ENCODE results near the gene CELF2. TPM values are rescaled to one million over a fixed set of nuclear protein-coding genes. Genes with fewer than 3 reads are reported as not detected.

CELF2 gene
- total RNA-seq, 2 donors from 2014 or later: 70.6 to 80.6 TPM

GRCh38 chr10:11367505-11367904 lies 349.8 kb downstream of the CELF2 start:
- intact Hi-C loops (cut with DNase I): no loop called here
- DNase-seq (ENCODE audit: low spot score): peak; percentile 38

GRCh38 chr10:11373717-11374171 lies 356.1 kb downstream of the CELF2 start:
- no peak for DNase-seq (ENCODE audit: low spot score)

GRCh38 chr10:11377267-11377666 lies 359.6 kb downstream of the CELF2 start:
- DNase-seq (ENCODE audit: low spot score): no peak
- intact Hi-C loops (cut with DNase I): no loop called here

More at GRCh38 chr10:11373717-11374171, 356.1 kb downstream of the CELF2 start:
- intact Hi-C loops (cut with DNase I): no loop called here

- peak; percentile 49 for DNase-seq (ENCODE audit: low spot score)
- intact Hi-C loops (cut with DNase I): no loop called here
Measured at GRCh38 chr10:11378835-11379234, 361.2 kb downstream of the CELF2 start.

- peak; percentile 76 for DNase-seq (ENCODE audit: low spot score)
- intact Hi-C loops (cut with DNase I): no loop called here
Measured at GRCh38 chr10:11379771-11380170, 362.1 kb downstream of the CELF2 start.

GRCh38 chr10:11381023-11381422 lies 363.4 kb downstream of the CELF2 start:
- DNase-seq (ENCODE audit: low spot score): peak; percentile 49

GRCh38 chr10:11381511-11381910 lies 363.8 kb downstream of the CELF2 start:
- peak; percentile 68 for DNase-seq (ENCODE audit: low spot score)
- intact Hi-C loops (cut with DNase I): no loop called here

More at GRCh38 chr10:11381023-11381422, 363.4 kb downstream of the CELF2 start:
- intact Hi-C loops (cut with DNase I): no loop called here

- peak; percentile 37 for DNase-seq (ENCODE audit: low spot score)
- intact Hi-C loops (cut with DNase I): no loop called here
Measured at GRCh38 chr10:11382187-11382586, 364.5 kb downstream of the CELF2 start.

- DNase-seq (ENCODE audit: low spot score): peak; percentile 16
- intact Hi-C loops (cut with DNase I): no loop called here
Measured at GRCh38 chr10:11386044-11386443, 368.4 kb downstream of the CELF2 start.

Data from posterior vena cava (tissue), 2 donors.